T-helper 2 cell treated with Interferon-gamma antibody and Interleukin-4, amounts not matched to agents 5 μg/mL and 100 μg/mL, for 36 hours (primary cell): ENCODE measurements around the gene ST6GAL1.
A peak's percentile ranks its signal among the peaks of the same experiment; 100 is the strongest.
"Not testable (repeated sequence)": the region's sequence is repeated elsewhere in the genome, so short reads cannot be mapped to it uniquely, and the experiment has no call there.

Experiments
- DNase-seq: peaks from one replicate; pipeline ENCODE4 v3.0.0; 2021; ENCODE audit warnings: low spot score
- H3K27ac Mint-ChIP-seq: one replicate; pipeline ENCODE4 v1.8.0; 2021; ENCODE audit warnings: mild to moderate bottlenecking, mixed read lengths
- H3K27me3 Mint-ChIP-seq: one replicate; pipeline ENCODE4 v1.8.0; 2021; ENCODE audit warnings: low read depth, mixed read lengths
- H3K36me3 Mint-ChIP-seq: one replicate; pipeline ENCODE4 v1.8.0; 2021; ENCODE audit warnings: low read depth, mixed read lengths
- H3K4me1 Mint-ChIP-seq: one replicate; pipeline ENCODE4 v1.8.0; 2021; ENCODE audit warnings: low read depth, mixed read lengths
- H3K4me3 Mint-ChIP-seq: one replicate; pipeline ENCODE4 v1.8.0; 2022; ENCODE audit warnings: mild to moderate bottlenecking, moderate library complexity, mixed read lengths
- H3K9me3 Mint-ChIP-seq: one replicate; pipeline ENCODE4 v1.8.0; 2021; ENCODE audit warnings: mixed read lengths

ST6GAL1 gene

DNA sequence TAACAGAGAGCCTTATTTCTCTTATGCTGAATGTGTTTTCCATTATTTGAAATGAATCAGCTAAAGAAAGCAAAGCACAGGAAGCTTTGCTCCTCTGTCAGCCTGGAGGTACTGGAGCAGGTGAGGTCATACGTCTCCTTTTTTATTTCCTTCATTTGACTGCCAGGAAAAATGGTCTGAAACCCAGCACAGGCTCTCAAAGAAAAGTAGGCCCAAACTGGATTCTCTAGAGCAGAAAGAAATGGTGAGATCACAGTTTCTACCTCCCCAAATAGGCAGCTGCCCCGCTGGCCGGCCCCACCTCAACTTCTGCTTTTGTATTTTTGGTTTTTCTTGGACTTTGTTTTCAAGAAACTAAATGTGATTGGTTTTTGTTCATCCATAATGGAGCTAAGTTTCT is 113.9 kb downstream of the ST6GAL1 start:
- Mint-ChIP-seq H3K9me3 (no peaks in the 10 kb centered on the region), H3K36me3 (peaks cover 83% of the 10 kb centered on the region), H3K4me3 (peak overlapping the region; percentile 77), H3K27me3 (no peaks in the 10 kb centered on the region), H3K4me1 (peaks cover 66% of the 10 kb centered on the region), H3K27ac (peak overlapping the region; percentile 80)
- DNase-seq = no peak

DNA sequence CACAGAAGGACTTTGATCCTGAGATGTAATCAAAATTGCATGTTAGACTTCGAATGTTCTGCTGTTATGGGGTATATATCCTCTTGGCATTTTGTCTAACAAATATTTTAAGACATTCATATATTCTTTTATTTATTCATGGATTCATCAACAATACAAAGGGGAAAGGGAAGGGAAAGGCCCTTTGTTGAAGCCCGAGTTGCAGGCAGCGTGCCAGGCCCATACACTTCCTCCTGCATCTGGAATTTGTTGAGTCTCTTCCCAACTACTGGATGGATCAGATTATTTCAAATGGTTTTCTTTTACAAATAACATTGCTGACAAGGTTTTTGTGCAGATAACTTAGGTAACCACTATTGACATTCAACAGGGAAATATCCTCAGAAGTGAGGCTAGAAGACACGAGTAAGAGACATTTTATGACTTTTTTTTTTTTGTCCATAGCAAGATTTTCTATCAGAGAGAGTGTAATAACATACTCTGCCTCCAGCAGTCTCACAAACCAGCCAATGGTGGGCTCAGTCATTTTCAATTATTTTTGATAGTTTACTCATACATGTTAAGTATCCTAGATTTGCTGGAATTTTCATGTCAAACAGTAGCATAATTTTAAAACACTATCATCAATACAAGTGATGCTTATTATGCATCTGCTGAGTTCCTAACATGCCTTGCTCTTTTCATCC is 114.7 kb downstream of the ST6GAL1 start:
- DNase-seq = no peak
- H3K4me1 Mint-ChIP-seq = peaks cover 65% of the 10 kb centered on the region
- peak overlapping the region; percentile 41 for H3K4me3 Mint-ChIP-seq
- H3K9me3 Mint-ChIP-seq = no peaks in the 10 kb centered on the region
- peak overlapping the region; percentile 22 for H3K27ac Mint-ChIP-seq
- no peaks in the 10 kb centered on the region for H3K27me3 Mint-ChIP-seq
- H3K36me3 Mint-ChIP-seq = peaks cover 84% of the 10 kb centered on the region

DNA sequence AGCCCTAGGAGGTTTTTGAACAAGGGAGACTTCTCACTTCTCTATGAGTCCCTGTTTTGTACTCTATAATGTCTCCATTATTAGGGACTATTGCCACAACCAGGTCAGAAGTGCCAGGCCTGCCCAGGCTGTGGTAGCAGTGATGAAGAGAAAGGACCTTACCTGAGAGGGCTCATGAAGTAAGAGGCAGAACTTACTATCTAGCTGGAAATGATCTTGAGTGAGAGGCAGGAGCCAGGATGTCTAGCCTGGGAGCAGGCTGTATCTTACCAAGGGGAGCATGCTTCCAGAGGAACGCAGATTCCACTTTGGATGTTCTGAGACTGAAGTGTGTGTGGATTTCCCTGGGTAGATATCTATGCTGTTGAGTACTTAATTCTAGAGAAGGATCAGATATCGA is 115.7 kb downstream of the ST6GAL1 start:
- H3K27ac Mint-ChIP-seq = no peak overlapping the region
- H3K4me3 Mint-ChIP-seq = no peak overlapping the region
- peaks cover 84% of the 10 kb centered on the region for H3K36me3 Mint-ChIP-seq
- no peaks in the 10 kb centered on the region for H3K27me3 Mint-ChIP-seq
- no peaks in the 10 kb centered on the region for H3K9me3 Mint-ChIP-seq
- no peak for DNase-seq
- peaks cover 64% of the 10 kb centered on the region for H3K4me1 Mint-ChIP-seq

DNA sequence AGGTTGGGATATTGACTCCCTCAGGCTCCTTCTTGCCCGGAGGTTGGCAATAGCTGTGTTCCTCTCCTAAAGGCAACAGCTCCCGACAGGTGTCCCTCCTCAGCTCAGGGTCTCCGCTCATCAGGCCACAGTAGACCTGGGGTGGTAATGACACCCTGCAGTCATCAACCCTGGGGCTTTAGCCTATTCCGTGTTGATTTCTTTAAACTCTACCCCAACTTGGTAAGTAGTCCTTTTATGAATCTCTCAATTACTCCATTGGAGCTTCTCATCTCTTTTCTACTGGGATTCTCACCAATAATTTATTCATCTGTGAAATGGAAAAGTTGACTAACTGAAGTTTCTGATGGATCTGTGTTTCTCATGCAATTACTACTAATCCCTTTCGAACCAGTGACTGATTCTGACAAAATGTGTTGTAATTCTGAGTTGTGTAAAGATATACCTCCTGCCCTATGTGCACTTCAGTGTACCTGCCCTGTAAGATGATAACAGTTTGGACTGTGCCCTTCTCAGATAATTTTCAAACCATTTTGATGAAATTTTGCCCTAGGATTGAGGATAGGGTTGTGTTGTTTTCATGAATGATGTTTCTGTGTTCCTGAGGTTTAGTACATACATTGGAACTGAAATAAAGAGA is 119.3 kb downstream of the ST6GAL1 start:
- no peaks in the 10 kb centered on the region for H3K27me3 Mint-ChIP-seq
- peaks cover 19% of the 10 kb centered on the region for H3K9me3 Mint-ChIP-seq
- peaks cover 89% of the 10 kb centered on the region for H3K36me3 Mint-ChIP-seq
- no peak overlapping the region for H3K27ac Mint-ChIP-seq
- no peak overlapping the region for H3K4me3 Mint-ChIP-seq
- H3K4me1 Mint-ChIP-seq = peaks cover 36% of the 10 kb centered on the region
- DNase-seq = no peak

DNA sequence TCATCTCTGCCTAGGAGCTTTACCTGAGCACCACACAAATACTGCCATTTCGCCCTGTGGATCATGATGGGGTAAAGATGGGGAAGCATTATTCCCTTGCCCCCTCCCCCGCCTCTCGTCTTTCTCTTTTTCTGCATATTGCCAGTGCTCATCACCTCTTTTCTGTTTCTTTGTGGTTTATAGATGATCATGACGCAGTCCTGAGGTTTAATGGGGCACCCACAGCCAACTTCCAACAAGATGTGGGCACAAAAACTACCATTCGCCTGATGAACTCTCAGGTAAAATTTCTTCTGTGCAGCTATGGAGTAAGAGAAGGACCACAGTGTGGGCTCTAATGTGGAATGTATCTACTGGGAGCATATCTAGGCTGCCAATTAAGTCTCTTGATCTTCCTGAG is 120.7 kb downstream of the ST6GAL1 start:
- Mint-ChIP-seq H3K27ac (no peak overlapping the region), H3K27me3 (no peaks in the 10 kb centered on the region), H3K9me3 (peaks cover 34% of the 10 kb centered on the region), H3K4me1 (peaks cover 30% of the 10 kb centered on the region), H3K36me3 (peaks cover 92% of the 10 kb centered on the region), H3K4me3 (no peak overlapping the region)
- no peak for DNase-seq

DNA sequence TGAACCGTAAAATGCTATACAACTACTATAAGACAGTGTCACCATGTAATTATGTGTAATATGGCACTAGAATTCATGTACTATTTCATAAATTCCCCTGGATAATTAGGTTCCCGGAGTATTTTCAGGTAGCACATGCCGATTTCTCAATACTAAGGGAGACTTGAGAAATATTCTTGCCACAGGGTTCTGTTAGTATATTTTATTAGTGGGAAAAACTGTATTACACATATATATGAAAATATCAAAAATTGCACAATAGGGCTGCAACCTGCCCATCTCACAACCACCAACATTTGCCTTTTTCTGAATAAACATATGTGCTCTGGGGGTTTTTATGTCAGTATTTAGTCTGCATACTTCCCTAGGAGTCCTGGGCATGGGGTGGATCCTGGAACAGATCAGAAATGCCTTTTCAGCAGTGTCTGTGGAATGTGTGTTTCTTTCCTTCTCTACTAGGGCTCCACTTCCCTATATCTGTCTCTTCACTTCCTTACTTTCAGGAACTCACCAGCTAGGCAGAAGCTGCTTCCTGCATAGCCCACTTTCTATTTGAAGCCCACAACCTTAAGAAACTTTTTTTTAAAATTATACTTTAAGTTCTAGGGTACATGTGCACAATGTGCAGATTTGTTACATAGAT is 121.5 kb downstream of the ST6GAL1 start:
- H3K27ac Mint-ChIP-seq = no peak overlapping the region

DNA sequence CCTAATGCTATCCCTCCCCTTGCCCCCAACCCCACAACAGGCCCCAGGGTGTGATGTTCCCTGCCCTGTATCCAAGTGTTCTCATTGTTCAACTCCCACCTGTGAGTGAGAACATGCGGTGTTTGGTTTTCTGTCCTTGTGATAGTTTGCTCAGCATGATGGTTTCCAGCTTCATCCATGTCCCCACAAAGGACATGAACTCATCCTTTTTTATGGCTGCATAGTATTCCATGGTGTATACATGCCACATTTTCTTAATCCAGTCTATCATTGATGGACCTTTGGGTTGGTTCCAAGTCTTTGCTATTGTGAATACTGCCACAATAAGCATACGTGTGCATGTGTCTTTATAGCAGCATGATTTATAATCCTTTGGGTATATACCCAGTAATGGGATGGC is 122.1 kb downstream of the ST6GAL1 start:
- not testable (repeated sequence) for H3K4me3 Mint-ChIP-seq, DNase-seq, H3K27me3 Mint-ChIP-seq, H3K27ac Mint-ChIP-seq
- H3K9me3 Mint-ChIP-seq = peaks cover 46% of the 10 kb centered on the region
- peaks cover 30% of the 10 kb centered on the region for H3K4me1 Mint-ChIP-seq
- H3K36me3 Mint-ChIP-seq = peaks cover 94% of the 10 kb centered on the region

More for the DNA sequence above, 121.5 kb downstream of the ST6GAL1 start:
- Mint-ChIP-seq H3K9me3 (peaks cover 40% of the 10 kb centered on the region), H3K4me3 (no peak overlapping the region), H3K36me3 (peaks cover 93% of the 10 kb centered on the region), H3K4me1 (peaks cover 28% of the 10 kb centered on the region), H3K27me3 (no peaks in the 10 kb centered on the region)
- no peak for DNase-seq

DNA sequence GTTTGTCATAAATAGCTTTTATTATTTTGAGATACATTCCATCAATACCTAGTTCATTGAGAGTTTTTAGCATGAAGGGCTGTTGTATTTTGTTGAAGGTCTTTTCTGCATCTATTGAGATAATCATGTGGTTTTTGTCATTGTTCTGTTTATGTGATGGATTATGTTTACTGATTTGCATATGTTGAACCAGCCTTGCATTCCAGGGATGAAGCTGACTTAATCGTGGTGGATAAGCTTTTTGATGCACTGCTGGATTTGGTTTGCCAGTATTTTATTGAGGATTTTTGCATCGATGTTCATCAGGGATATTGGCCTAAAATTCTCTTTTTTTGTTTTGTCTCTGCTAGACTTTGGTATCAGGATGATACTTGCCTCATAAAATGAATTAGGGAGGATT is 124.1 kb downstream of the ST6GAL1 start:
- not testable (repeated sequence) for H3K4me3 Mint-ChIP-seq, H3K27me3 Mint-ChIP-seq, H3K27ac Mint-ChIP-seq, DNase-seq
- Mint-ChIP-seq H3K36me3 (peaks cover 98% of the 10 kb centered on the region), H3K4me1 (peaks cover 32% of the 10 kb centered on the region), H3K9me3 (peaks cover 47% of the 10 kb centered on the region)

DNA sequence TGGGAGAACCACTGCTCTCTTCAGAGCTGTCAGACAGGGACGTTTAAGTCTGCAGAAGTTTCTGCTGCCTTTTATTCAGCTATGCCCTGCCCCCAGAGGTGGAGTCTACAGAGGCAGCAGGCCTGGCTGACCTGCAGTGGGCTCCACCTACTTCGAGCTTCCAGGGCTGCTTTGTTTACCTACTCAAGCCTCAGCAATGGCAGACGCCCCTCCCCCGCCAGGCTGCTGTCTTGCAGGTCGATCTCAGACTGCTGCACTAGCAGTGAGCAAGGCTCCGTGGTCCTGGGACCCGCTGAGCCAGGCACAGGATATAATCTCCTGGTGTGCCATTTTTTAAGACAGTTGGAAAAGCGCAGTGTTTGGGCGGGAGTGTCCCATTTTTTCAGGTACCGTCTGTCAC is 127.5 kb downstream of the ST6GAL1 start:
- DNase-seq, H3K27ac Mint-ChIP-seq, H3K4me3 Mint-ChIP-seq, H3K27me3 Mint-ChIP-seq: not testable (repeated sequence)
- Mint-ChIP-seq H3K36me3 (peaks cover 88% of the 10 kb centered on the region), H3K4me1 (peaks cover 37% of the 10 kb centered on the region), H3K9me3 (peaks cover 40% of the 10 kb centered on the region)

DNA sequence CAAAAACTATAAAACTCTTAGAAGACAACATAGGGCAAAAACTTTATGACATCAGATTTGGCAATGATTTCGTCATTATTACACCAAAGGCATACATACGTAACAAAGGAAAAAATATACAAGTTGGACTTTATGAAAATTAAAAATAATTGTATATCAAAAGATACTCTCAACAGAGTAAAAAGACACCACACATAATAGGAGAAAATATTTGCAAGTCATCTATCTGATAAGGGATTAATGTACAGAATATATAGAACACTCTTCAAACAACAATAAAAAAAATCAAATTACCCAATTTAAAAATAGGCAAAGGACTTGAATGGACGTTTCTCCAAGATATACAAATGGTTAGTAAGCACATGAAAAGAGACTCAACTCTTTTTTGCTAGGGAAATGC is 131.4 kb downstream of the ST6GAL1 start:
- no peaks in the 10 kb centered on the region for H3K27me3 Mint-ChIP-seq
- DNase-seq = no peak
- H3K4me1 Mint-ChIP-seq = peaks cover 58% of the 10 kb centered on the region
- peaks cover 7% of the 10 kb centered on the region for H3K9me3 Mint-ChIP-seq
- peaks cover 74% of the 10 kb centered on the region for H3K36me3 Mint-ChIP-seq
- H3K27ac Mint-ChIP-seq = peak overlapping the region; percentile 49
- peak overlapping the region; percentile 25 for H3K4me3 Mint-ChIP-seq

DNA sequence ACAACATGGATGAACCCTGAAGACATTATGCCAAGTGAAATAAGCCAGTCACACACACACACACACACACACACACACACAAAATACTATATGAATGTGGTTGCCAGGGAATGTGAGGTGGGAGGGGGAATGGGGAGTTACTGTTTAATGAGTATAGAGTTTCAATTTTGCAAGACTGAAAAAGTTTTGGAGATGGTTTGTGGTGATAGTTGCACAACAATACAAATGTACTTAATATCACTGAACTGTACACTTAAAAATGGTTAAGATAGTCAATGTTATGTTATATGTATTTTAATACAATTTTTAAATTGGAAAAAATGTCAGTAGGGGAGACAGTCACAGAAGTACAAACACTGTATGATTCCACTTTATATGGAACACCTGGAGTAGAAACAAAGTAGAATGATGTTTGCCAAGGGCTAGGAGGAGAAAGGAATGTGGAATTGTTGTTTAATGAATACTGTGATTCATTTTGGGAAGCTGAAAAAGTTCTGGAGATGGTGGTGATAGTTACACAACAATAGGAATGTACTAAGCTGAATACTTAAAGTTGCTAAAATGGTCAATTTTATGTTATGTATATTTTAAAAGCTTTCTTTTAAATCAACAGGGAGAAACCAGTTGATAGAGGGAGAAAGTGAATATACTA is 132.3 kb downstream of the ST6GAL1 start:
- Mint-ChIP-seq H3K4me1 (peaks cover 57% of the 10 kb centered on the region), H3K27ac (peak overlapping the region; percentile 80), H3K36me3 (peaks cover 70% of the 10 kb centered on the region), H3K27me3 (no peaks in the 10 kb centered on the region), H3K4me3 (peak overlapping the region; percentile 32), H3K9me3 (no peaks in the 10 kb centered on the region)
- DNase-seq = no peak

DNA sequence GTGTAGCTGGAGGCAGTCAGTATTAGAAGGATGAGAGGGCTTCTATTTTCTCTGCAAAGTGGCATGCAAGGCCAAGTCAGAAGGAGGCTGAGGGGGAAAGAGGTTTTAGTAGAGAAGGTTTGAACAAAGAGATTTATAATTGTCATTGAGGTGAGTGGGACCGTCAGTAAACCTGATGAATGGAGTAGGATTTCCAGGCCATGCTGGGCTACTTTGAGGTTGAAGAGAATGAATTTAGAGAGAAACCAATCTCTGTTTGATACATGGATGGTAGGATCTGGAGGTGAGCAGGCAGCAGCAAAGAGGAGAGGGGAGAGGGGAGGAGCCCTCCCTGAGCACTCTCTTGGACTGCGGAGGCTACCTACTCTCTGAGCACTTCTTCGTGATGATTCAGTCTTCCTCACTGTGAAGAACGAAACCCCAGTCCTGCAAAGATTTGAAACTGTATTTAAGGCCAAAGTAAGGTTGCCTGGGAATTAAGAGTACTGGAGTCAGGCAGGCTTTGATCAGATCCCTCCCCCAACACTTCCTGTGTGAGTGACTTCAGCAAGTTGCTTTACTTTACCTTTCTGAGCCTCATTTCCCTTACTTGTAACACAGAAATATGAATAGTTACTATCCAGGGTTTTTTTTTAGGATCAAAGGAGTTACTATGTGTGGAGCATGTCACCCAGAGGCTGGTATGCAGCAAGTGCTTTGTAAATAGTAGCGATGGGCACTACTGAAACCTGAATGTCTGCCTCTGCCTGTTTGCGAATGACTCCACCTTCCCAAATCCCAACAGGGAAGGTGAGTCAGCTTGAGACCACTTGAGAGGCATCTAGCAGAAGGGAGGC is 133.2 kb downstream of the ST6GAL1 start:
- peak overlapping the region; percentile 80 for H3K27ac Mint-ChIP-seq
- H3K4me1 Mint-ChIP-seq = peaks cover 60% of the 10 kb centered on the region
- H3K9me3 Mint-ChIP-seq = no peaks in the 10 kb centered on the region
- H3K27me3 Mint-ChIP-seq = no peaks in the 10 kb centered on the region
- peak overlapping the region; percentile 32 for H3K4me3 Mint-ChIP-seq
- no peak for DNase-seq
- peaks cover 69% of the 10 kb centered on the region for H3K36me3 Mint-ChIP-seq
